ENCODE measurements around the gene SNAPC2. TPM values are rescaled to one million over a fixed set of nuclear protein-coding genes. Genes with fewer than 3 reads are reported as not detected.

Gene SNAPC2
- total and polyA plus RNA-seq, 4 donors: 5.7 to 27.1 (median 16.1) TPM

DNA sequence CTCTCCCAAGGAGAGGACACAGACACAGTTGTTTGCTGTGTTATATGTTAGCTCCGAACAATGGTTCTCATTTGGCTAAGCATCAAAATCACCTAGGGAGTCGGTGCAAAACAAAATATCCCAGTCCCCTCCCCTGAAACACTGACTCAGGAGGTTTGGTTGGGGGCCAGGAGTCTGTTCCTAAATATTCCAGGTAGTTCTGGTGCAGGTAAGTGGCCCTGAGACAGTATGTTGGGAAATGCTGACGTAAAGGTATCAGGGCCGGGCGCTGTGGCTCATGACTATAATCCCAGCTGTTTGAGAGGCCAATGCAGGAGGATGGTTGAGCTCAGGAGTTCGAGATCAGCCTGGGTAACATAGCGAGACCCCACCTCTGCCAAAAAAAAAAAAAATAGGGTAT lies 18.8 kb upstream of the SNAPC2 start:
- Histone ChIP-seq H3K4me3 (ENCODE audit: low read depth, low read length) (no peak overlapping the region), H3K27me3 (ENCODE audit: control insufficient read depth, insufficient read depth, low read length) (no peaks in the 10 kb centered on the region), H3K27ac (ENCODE audit: low read depth, low read length) (no peak overlapping the region), H3K9me3 (ENCODE audit: control insufficient read depth, insufficient read depth, low read length) (no peaks in the 10 kb centered on the region), H3K4me1 (ENCODE audit: control insufficient read depth, insufficient read depth, low read length) (peaks cover 31% of the 10 kb centered on the region), H3K36me3 (ENCODE audit: control insufficient read depth, insufficient read depth, low read length) (peaks cover 13% of the 10 kb centered on the region)
- DNase-seq (ENCODE audit: low read depth in 4 of 6, low spot score in 6 of 6): no peak
- 100% methylated on average over 3 of the region's 7 CpGs for WGBS (ENCODE audit: insufficient coverage)

DNA sequence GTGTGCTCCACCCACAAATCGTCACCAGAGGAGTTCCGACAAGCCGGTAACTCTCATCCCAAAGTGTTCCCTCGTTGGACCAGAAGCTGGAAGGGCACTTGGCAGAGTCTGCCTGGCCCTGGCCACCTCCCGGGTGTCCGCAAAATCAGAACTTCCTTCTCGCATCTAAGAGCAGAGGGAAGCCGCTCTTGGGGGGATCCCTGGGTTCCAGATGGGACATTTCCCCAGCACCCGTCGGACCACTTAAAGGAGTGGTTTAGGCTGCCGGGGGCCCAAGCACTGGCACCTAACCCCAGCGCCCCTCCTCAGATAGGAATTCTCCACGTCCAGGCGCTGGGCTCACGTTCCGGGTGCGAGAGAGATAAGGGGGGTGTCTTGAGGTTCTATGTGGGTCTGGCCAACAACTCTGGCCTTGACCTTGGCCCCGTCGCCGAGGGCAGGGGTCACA lies 17.3 kb upstream of the SNAPC2 start:
- no peaks in the 10 kb centered on the region for H3K9me3 ChIP-seq (ENCODE audit: control insufficient read depth, insufficient read depth, low read length)
- H3K27ac ChIP-seq (ENCODE audit: low read depth, low read length): peak overlapping the region; percentile 86
- peak overlapping the region; percentile 78 for H3K4me3 ChIP-seq (ENCODE audit: low read depth, low read length)
- DNase-seq (ENCODE audit: low read depth in 4 of 6, low spot score in 6 of 6): no peak
- 28% methylated on average over 20 of the region's 20 CpGs for WGBS (ENCODE audit: insufficient coverage)
- H3K36me3 ChIP-seq (ENCODE audit: control insufficient read depth, insufficient read depth, low read length): peaks cover 27% of the 10 kb centered on the region
- H3K27me3 ChIP-seq (ENCODE audit: control insufficient read depth, insufficient read depth, low read length): no peaks in the 10 kb centered on the region
- H3K4me1 ChIP-seq (ENCODE audit: control insufficient read depth, insufficient read depth, low read length): peaks cover 39% of the 10 kb centered on the region

DNA sequence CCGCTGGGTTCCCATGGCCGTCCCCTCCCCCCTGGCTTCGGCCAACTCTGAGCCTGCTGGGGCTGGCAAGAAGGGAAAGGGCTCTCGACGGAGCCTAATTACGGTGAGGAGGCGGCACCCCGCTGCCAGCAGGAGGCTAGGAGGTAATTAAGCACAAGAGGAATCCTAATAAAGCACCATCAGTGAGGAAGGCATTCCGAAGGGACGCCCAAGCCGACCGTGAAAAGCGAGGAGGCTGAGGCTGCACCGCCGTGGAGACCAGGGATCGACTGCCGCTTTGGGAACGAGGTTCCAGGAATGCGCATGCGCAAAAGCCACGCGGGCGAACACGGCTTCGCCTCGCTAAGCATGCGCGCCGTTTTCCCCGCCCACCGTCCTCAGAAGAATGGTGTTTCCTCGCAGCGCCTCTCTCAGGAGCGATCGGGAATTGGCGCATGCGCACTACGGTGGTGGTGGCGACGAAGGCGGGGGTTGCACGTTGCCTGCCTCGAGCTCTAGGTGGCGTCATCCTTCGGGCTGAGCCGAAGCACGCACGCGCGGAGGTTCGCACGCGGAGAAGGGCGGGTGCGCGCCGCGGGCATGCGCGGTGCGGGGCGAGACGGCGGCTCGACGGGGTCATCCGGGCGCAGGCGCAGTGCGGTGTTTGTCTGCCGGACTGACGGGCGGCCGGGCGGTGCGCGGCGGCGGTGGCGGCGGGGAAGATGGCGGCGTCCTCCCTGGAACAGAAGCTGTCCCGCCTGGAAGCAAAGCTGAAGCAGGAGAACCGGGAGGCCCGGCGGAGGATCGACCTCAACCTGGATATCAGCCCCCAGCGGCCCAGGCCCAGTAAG lies 16.7 kb upstream of the SNAPC2 start, which contains the start of gene MAP2K7:
TSS of gene MAP2K7 (plus strand) at position 634 of the 830 bp plus-strand sequence. CDS start at position 702, 68 bp downstream.
- Histone ChIP-seq H3K27ac (ENCODE audit: low read depth, low read length) (peak within 1 kb of the TSS; percentile 86), H3K27me3 (ENCODE audit: control insufficient read depth, insufficient read depth, low read length) (no peaks in the 10 kb centered on the region), H3K4me3 (ENCODE audit: low read depth, low read length) (peak within 1 kb of the TSS; percentile 78), H3K9me3 (ENCODE audit: control insufficient read depth, insufficient read depth, low read length) (no peaks in the 10 kb centered on the region), H3K36me3 (ENCODE audit: control insufficient read depth, insufficient read depth, low read length) (peaks cover 33% of the 10 kb centered on the region), H3K4me1 (ENCODE audit: control insufficient read depth, insufficient read depth, low read length) (peaks cover 39% of the 10 kb centered on the region)
- peak; percentile 98 to 100 (median 100) for DNase-seq (ENCODE audit: low read depth in 4 of 6, low spot score in 6 of 6)
- under 1% methylated on average over 88 of the region's 89 CpGs for WGBS (ENCODE audit: insufficient coverage)

DNA sequence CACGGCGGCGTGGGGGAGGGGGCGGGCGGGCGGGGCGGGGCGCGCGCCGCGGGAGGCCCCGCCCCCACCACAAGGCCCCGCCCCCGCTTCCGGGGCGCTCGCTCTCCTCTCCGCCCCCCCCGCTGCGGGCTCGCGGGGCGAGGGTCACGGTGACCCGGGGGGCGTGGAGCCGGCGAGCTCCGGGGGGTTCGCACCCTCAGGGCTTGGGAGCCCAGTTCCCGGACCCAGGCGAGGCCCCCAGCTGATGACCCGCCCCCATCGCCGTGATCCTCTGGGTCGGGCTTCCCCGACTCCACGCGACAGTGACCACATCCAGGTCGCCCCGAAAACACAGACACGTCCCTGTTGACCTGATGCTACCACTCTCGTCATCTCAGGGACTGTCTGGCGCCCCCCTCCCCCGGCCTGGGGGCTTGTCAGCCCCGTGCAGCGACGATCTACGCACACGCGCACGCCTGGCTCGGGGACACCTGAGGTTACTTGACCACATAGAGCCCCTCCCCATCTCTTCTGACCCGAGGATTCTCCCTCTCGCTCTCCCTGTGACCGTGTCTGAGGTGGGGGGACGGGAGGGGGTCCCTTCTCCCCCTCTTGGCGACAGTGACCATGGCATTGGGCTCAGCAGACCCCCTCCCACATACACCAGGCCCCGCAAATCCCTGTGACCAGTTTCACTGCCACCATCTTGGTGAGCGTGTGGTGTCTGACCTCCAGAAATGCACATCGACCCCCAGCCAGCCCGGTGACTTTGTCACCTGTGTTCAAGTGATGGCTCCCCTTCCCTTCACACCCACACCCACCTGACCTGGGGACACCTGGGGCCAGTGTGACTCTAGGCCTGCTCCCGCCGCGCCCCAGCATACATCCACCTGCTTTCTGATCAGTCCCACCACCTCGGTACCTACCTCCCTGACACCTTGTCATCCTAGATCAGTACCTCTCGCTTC lies 15.8 kb upstream of the SNAPC2 start:
- DNase-seq (ENCODE audit: low read depth in 4 of 6, low spot score in 6 of 6): peak in 1 of 6 donors; percentile 34
- peak overlapping the region; percentile 71 for H3K4me3 ChIP-seq (ENCODE audit: low read depth, low read length)
- no peaks in the 10 kb centered on the region for H3K9me3 ChIP-seq (ENCODE audit: control insufficient read depth, insufficient read depth, low read length)
- H3K36me3 ChIP-seq (ENCODE audit: control insufficient read depth, insufficient read depth, low read length): peaks cover 42% of the 10 kb centered on the region
- H3K27me3 ChIP-seq (ENCODE audit: control insufficient read depth, insufficient read depth, low read length): no peaks in the 10 kb centered on the region
- peaks cover 39% of the 10 kb centered on the region for H3K4me1 ChIP-seq (ENCODE audit: control insufficient read depth, insufficient read depth, low read length)
- 17% methylated on average over 43 of the region's 68 CpGs for WGBS (ENCODE audit: insufficient coverage)
- H3K27ac ChIP-seq (ENCODE audit: low read depth, low read length): peak overlapping the region; percentile 75

DNA sequence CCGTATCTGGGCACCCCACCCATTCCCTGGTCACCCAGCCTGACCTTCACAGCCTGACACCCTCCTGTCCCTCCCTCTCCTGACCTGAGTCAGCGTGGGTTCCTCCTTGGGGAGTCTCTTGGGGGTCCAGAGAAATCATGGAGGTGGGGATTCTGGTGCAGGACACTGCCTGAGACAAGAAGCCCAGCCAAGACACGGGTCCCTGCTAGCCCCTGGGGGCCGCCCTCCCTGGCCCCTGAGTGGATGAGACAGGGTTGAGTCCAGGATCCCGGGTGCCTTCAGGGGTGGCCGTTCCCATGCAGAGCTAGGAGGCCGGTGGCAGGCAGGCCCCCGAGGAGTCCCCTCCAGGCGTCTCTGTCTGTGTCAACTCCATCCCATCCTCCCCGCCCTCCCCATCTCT lies 14.9 kb upstream of the SNAPC2 start:
- Histone ChIP-seq H3K27me3 (ENCODE audit: control insufficient read depth, insufficient read depth, low read length) (no peaks in the 10 kb centered on the region), H3K9me3 (ENCODE audit: control insufficient read depth, insufficient read depth, low read length) (no peaks in the 10 kb centered on the region), H3K4me1 (ENCODE audit: control insufficient read depth, insufficient read depth, low read length) (peaks cover 39% of the 10 kb centered on the region), H3K4me3 (ENCODE audit: low read depth, low read length) (peak overlapping the region; percentile 71), H3K27ac (ENCODE audit: low read depth, low read length) (no peak overlapping the region), H3K36me3 (ENCODE audit: control insufficient read depth, insufficient read depth, low read length) (peaks cover 51% of the 10 kb centered on the region)
- DNase-seq (ENCODE audit: low read depth in 4 of 6, low spot score in 6 of 6): no peak
- 92% methylated on average over 3 of the region's 10 CpGs for WGBS (ENCODE audit: insufficient coverage)

DNA sequence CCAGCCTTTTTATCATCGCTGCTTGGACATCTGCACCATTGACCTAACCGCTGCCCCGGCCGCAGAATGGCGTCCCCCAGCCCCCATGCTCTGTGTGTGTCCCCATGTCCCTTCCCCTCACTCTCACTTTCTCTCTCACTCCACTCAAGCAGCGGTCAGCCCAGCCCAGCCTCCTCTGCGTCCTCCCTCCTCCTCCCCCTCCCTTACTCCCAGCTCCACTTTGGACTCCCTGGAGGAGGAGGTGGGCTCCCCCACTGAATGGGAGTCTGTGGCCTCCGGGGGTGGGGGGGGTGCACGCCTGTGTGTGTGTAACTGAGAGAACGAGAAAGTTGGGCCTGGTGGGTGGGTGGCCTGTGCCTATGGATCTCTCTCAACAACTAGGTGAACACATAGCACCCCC lies 14.3 kb upstream of the SNAPC2 start:
- H3K27me3 ChIP-seq (ENCODE audit: control insufficient read depth, insufficient read depth, low read length): no peaks in the 10 kb centered on the region
- WGBS (ENCODE audit: insufficient coverage): 96% methylated on average over 5 of the region's 10 CpGs
- H3K36me3 ChIP-seq (ENCODE audit: control insufficient read depth, insufficient read depth, low read length): peaks cover 57% of the 10 kb centered on the region
- peaks cover 39% of the 10 kb centered on the region for H3K4me1 ChIP-seq (ENCODE audit: control insufficient read depth, insufficient read depth, low read length)
- DNase-seq (ENCODE audit: low read depth in 4 of 6, low spot score in 6 of 6): no peak
- H3K27ac ChIP-seq (ENCODE audit: low read depth, low read length): no peak overlapping the region
- H3K4me3 ChIP-seq (ENCODE audit: low read depth, low read length): no peak overlapping the region
- H3K9me3 ChIP-seq (ENCODE audit: control insufficient read depth, insufficient read depth, low read length): no peaks in the 10 kb centered on the region

DNA sequence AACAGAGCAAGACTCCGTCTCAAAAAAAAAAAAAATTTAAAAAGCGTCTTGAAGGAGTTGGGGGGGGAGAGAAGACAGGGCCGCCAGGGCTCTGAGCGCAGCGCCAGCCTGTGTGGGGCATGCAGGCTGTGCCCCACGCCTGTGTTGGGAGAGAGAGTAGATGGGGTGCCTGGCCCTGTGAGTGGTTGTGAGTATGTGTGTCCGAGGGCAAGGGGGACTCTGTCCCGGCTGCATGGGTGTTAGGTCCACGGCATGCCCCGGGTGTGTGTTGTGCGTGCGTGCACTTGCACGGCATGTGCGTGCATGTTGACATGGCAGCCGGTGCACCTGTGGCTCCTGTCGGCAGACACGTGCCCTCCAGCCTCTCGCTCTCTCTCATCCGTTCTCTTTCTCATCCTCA lies 13.0 kb upstream of the SNAPC2 start:
- 91% methylated on average over 19 of the region's 19 CpGs for WGBS (ENCODE audit: insufficient coverage)
- H3K4me3 ChIP-seq (ENCODE audit: low read depth, low read length): no peak overlapping the region
- H3K27ac ChIP-seq (ENCODE audit: low read depth, low read length): no peak overlapping the region
- peaks cover 70% of the 10 kb centered on the region for H3K36me3 ChIP-seq (ENCODE audit: control insufficient read depth, insufficient read depth, low read length)
- H3K4me1 ChIP-seq (ENCODE audit: control insufficient read depth, insufficient read depth, low read length): peaks cover 39% of the 10 kb centered on the region
- no peaks in the 10 kb centered on the region for H3K9me3 ChIP-seq (ENCODE audit: control insufficient read depth, insufficient read depth, low read length)
- DNase-seq (ENCODE audit: low read depth in 4 of 6, low spot score in 6 of 6): no peak
- no peaks in the 10 kb centered on the region for H3K27me3 ChIP-seq (ENCODE audit: control insufficient read depth, insufficient read depth, low read length)

DNA sequence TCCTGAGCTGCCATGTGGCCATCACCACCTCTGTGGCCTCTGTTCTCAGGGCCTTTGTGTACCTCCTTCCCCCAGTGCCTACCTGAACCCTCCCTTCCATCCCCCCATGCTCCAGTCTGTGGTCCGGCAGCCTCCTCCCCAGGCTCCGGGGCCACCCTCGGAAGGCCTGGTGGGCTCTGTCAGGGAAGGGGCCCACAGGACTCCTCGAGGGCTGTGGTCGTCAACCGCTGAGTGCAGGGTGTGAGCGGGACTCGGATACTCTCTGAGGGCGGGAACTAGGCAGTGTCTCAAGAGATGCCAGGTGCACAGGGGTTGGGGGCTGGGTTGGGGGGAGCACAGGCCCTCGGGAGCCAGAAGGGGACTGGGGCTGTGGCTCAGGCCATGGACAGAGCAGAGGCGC lies 12.6 kb upstream of the SNAPC2 start:
- Histone ChIP-seq H3K4me1 (ENCODE audit: control insufficient read depth, insufficient read depth, low read length) (peaks cover 37% of the 10 kb centered on the region), H3K27ac (ENCODE audit: low read depth, low read length) (no peak overlapping the region), H3K9me3 (ENCODE audit: control insufficient read depth, insufficient read depth, low read length) (no peaks in the 10 kb centered on the region), H3K27me3 (ENCODE audit: control insufficient read depth, insufficient read depth, low read length) (no peaks in the 10 kb centered on the region), H3K4me3 (ENCODE audit: low read depth, low read length) (no peak overlapping the region), H3K36me3 (ENCODE audit: control insufficient read depth, insufficient read depth, low read length) (peaks cover 74% of the 10 kb centered on the region)
- WGBS (ENCODE audit: insufficient coverage): 87% methylated on average over 11 of the region's 11 CpGs
- DNase-seq (ENCODE audit: low read depth in 4 of 6, low spot score in 6 of 6): no peak

DNA sequence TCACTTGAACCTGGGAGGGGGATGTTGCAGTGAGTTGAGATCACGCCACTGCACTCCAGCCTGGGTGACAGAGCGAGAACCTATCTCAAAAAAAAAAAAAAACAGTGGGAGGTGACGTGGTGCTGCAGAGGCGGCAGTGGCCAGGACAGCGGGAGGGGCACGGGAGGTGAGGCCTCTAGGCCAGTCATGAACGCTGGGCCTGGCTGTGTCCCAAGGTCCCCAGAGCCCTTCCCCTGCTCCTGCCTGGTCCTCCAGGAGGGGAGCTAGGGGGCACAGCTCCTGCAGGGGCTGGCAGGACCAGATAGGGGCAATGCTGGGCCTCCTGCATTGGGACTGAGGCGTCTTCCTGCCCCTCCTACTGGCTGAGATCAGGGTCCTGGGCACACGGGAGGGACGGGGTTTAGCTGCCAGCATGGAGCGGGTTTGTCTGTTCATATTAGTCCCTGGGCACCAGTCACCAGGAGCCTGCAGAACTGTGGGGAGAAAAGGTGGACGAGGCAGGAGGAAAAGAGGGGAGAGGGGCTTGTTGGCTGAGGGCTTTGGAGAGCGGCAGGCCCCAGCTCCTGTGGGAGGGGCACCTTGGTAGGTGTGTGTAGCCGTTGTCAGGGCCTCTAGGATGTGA lies 11.9 kb upstream of the SNAPC2 start:
- Histone ChIP-seq H3K4me3 (ENCODE audit: low read depth, low read length) (no peak overlapping the region), H3K4me1 (ENCODE audit: control insufficient read depth, insufficient read depth, low read length) (peaks cover 30% of the 10 kb centered on the region), H3K27me3 (ENCODE audit: control insufficient read depth, insufficient read depth, low read length) (no peaks in the 10 kb centered on the region), H3K9me3 (ENCODE audit: control insufficient read depth, insufficient read depth, low read length) (no peaks in the 10 kb centered on the region), H3K36me3 (ENCODE audit: control insufficient read depth, insufficient read depth, low read length) (peaks cover 80% of the 10 kb centered on the region), H3K27ac (ENCODE audit: low read depth, low read length) (no peak overlapping the region)
- no peak for DNase-seq (ENCODE audit: low read depth in 4 of 6, low spot score in 6 of 6)
- WGBS (ENCODE audit: insufficient coverage): 78% methylated on average over 11 of the region's 14 CpGs
